Measurements from ENCODE around the gene GAS2L1. TPM values are rescaled to one million over a fixed set of nuclear protein-coding genes. Genes with fewer than 3 reads are reported as not detected.

The GAS2L1 gene
- total RNA-seq, 1 donor from 2014 or later, result 1.5 TPM

DNA sequence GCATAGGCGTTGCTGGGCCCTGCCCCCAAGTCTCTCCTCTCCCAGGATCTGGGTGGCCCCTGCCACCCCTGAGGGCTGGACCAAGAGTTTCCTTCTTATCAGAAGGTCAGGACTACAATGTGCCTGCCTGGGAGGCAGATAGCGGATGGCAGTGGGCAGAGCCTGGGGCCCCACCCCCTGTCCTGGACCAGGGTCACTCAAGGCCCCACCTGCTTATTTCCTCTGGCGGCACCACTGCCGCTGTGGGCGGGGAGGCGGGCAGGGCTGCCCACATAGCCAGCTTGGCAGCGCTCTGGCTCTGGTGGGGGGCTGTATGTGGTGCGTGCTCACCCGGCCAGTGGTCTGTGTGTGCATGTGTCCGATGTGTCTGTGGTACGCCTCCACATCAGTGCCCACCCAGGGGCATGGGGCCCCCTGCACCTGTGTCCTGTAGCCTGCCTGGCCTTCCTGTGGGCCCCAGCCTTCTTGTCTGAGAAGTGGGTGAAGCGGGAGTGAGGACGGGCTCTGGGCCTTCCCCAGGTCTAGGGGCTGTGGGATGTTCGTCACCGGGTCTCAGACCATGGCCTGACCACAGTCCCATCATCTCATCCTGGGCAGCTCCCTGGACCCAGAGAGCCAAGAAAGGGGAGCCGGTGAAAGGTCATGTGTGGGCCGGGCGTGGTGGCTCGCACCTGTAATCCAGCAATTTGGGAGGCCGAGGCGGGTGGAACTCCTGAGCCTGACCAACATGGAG is 3.0 kb downstream of the GAS2L1 start:
- no peak overlapping the region for H3K4me3 Mint-ChIP-seq
- DNase-seq, result no peak
- intact Hi-C loops (cut with micrococcal nuclease), result loop anchor here (5.0 kb wide), 1 partner anchor 1983 kb away; the partner anchor contains the start of gene PIK3IP1
- H3K27me3 Mint-ChIP-seq, result peaks cover 31% of the 10 kb centered on the region
- H3K36me3 Mint-ChIP-seq (ENCODE audit: low read depth), result no peaks in the 10 kb centered on the region
- H3K9me3 Mint-ChIP-seq, result no peaks in the 10 kb centered on the region
- peak overlapping the region; percentile 37 for H3K27ac Mint-ChIP-seq
- H3K4me1 Mint-ChIP-seq, result peaks cover 12% of the 10 kb centered on the region

- Mint-ChIP-seq H3K9me3 (no peaks in the 10 kb centered on the region), H3K27me3 (peaks cover 31% of the 10 kb centered on the region), H3K36me3 (ENCODE audit: low read depth) (no peaks in the 10 kb centered on the region), H3K27ac (peak overlapping the region; percentile 72), H3K4me3 (no peak overlapping the region), H3K4me1 (peaks cover 14% of the 10 kb centered on the region)
- intact Hi-C loops (cut with micrococcal nuclease), result loop anchor here (5.0 kb wide), 1 partner anchor 1982 kb away; the partner anchor contains the start of gene PIK3IP1
- no peak for DNase-seq
Observed at GRCh38 chr22:29310065-29310862, 3.8 kb downstream of the GAS2L1 start.

DNA sequence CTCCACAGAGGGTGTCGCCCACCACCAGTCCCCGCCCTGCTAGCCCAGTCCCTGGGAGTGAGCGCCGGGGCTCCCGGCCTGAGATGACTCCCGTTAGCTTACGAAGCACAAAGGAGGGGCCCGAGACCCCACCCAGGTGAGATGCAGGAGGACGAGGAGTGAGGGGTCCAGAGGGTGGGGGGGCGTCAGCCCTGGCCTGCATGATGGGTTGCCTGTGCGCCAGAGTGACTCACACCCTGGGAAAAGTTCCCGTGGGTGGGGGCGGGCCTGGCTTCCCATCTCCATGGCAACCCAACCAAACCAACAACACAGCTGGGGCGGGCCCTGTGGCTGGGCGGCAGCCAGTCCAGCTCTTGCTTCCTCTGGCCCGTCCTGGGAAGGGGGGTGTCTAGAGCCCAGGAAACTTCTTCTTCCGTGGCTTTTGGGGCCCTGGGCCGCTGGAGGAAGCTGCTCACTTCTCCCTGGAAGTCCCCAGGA is 4.5 kb downstream of the GAS2L1 start:
- Mint-ChIP-seq H3K27me3 (peaks cover 30% of the 10 kb centered on the region), H3K4me1 (peaks cover 14% of the 10 kb centered on the region), H3K36me3 (ENCODE audit: low read depth) (no peaks in the 10 kb centered on the region), H3K9me3 (no peaks in the 10 kb centered on the region), H3K27ac (peak overlapping the region; percentile 72), H3K4me3 (no peak overlapping the region)
- peak; percentile 89 for DNase-seq
- intact Hi-C loops (cut with micrococcal nuclease), result loop anchor here (5.0 kb wide), 1 partner anchor 1981 kb away; the partner anchor contains the start of gene PIK3IP1

GRCh38 chr22:29311464-29312217 is 5.2 kb downstream of the GAS2L1 start:
- no peak for DNase-seq
- Mint-ChIP-seq H3K27ac (peak overlapping the region; percentile 72), H3K9me3 (no peaks in the 10 kb centered on the region), H3K4me3 (no peak overlapping the region), H3K36me3 (ENCODE audit: low read depth) (no peaks in the 10 kb centered on the region), H3K27me3 (peaks cover 34% of the 10 kb centered on the region), H3K4me1 (peaks cover 14% of the 10 kb centered on the region)
- intact Hi-C loops (cut with micrococcal nuclease), result loop anchor here (5.0 kb wide), 1 partner anchor 1981 kb away; the partner anchor contains the start of gene PIK3IP1

GRCh38 chr22:29312218-29313125 is 6.0 kb downstream of the GAS2L1 start:
- intact Hi-C loops (cut with micrococcal nuclease), result loop anchor here (5.0 kb wide), 1 partner anchor 1980 kb away; the partner anchor contains the start of gene PIK3IP1
- H3K36me3 Mint-ChIP-seq (ENCODE audit: low read depth), result no peaks in the 10 kb centered on the region
- H3K4me1 Mint-ChIP-seq, result peaks cover 14% of the 10 kb centered on the region
- peak overlapping the region; percentile 72 for H3K27ac Mint-ChIP-seq
- H3K4me3 Mint-ChIP-seq, result no peak overlapping the region
- H3K9me3 Mint-ChIP-seq, result no peaks in the 10 kb centered on the region
- no peak for DNase-seq
- peaks cover 42% of the 10 kb centered on the region for H3K27me3 Mint-ChIP-seq

GRCh38 chr22:29313126-29313575 is 6.7 kb downstream of the GAS2L1 start:
- Mint-ChIP-seq H3K27me3 (peaks cover 44% of the 10 kb centered on the region), H3K9me3 (no peaks in the 10 kb centered on the region), H3K27ac (no peak overlapping the region), H3K36me3 (ENCODE audit: low read depth) (no peaks in the 10 kb centered on the region), H3K4me1 (peaks cover 14% of the 10 kb centered on the region), H3K4me3 (no peak overlapping the region)
- intact Hi-C loops (cut with micrococcal nuclease), result loop anchor here (5.0 kb wide), 1 partner anchor 1979 kb away; the partner anchor contains the start of gene PIK3IP1
- peak; percentile 78 for DNase-seq

GRCh38 chr22:29313576-29314466 is 7.4 kb downstream of the GAS2L1 start:
- peaks cover 44% of the 10 kb centered on the region for H3K27me3 Mint-ChIP-seq
- no peaks in the 10 kb centered on the region for H3K36me3 Mint-ChIP-seq (ENCODE audit: low read depth)
- intact Hi-C loops (cut with micrococcal nuclease), result loop anchor here (5.0 kb wide), 1 partner anchor 1978 kb away; the partner anchor contains the start of gene PIK3IP1
- no peaks in the 10 kb centered on the region for H3K9me3 Mint-ChIP-seq
- H3K4me3 Mint-ChIP-seq, result peak overlapping the region; percentile 57
- no peak for DNase-seq
- peaks cover 14% of the 10 kb centered on the region for H3K4me1 Mint-ChIP-seq
- H3K27ac Mint-ChIP-seq, result no peak overlapping the region

GRCh38 chr22:29314537-29315285 is 8.3 kb downstream of the GAS2L1 start:
- Mint-ChIP-seq H3K9me3 (no peaks in the 10 kb centered on the region), H3K4me1 (peaks cover 14% of the 10 kb centered on the region), H3K4me3 (peak overlapping the region; percentile 57), H3K36me3 (ENCODE audit: low read depth) (no peaks in the 10 kb centered on the region), H3K27me3 (peaks cover 44% of the 10 kb centered on the region), H3K27ac (no peak overlapping the region)
- no peak for DNase-seq
- intact Hi-C loops (cut with micrococcal nuclease), result loop anchor here (5.0 kb wide), 1 partner anchor 1978 kb away; the partner anchor contains the start of gene PIK3IP1

DNA sequence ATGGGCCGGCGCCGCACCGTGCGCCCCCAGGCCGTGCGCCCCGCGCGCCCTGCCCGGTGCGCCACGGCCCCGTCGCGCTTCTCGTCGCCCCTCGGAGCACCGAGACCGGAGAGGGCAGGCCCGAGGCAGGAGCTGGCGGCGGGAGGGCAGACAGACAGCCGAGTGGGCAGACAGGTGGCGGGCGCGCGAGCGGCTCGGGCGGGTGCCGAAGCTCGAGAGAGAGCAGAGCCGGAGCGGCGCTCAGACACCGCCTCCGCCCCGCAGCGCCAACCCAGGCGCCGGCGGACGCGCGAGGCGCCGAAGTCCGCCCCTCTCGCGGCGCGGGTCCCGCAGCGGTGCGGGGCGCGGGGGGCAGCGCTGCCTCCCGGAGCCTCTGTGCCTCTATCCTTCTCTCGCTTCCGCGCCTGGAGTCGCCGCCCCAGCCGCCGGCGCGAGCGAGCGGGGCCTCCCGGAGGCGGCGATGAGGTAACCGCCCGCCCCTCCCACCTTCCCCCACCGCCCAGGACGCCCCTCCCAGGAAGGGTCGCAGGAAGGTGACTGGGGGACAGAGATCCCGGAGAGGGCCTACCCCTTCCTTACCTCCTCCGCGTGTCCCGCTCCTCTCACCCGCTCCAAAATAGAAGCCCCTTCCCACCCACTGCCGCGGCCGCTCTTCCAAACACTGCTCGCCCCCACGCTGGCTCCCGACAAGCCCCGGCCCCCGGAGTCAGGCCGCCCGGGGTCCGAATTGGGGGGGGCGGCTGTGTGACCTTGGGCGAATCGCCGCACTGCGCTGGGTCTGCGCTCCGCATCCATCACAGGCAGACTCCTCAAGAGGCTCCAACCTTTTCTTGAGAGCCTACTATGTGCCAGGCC is 9.1 kb downstream of the GAS2L1 start, which contains the start of gene RASL10A:
TSS of gene RASL10A (minus strand) at position 412 of the 855 bp plus-strand sequence. CDS start 451 bp downstream, outside the sequence.
- peak; percentile 63 for DNase-seq
- peak within 1 kb of the TSS; percentile 57 for H3K4me3 Mint-ChIP-seq
- intact Hi-C loops (cut with micrococcal nuclease), result no loop called here
- peaks cover 14% of the 10 kb centered on the region for H3K4me1 Mint-ChIP-seq
- peaks cover 44% of the 10 kb centered on the region for H3K27me3 Mint-ChIP-seq
- no peaks in the 10 kb centered on the region for H3K36me3 Mint-ChIP-seq (ENCODE audit: low read depth)
- no peaks in the 10 kb centered on the region for H3K9me3 Mint-ChIP-seq
- H3K27ac Mint-ChIP-seq, result no peak within 1 kb of the TSS

- Mint-ChIP-seq H3K36me3 (ENCODE audit: low read depth) (no peaks in the 10 kb centered on the region), H3K27ac (no peak overlapping the region), H3K27me3 (peaks cover 44% of the 10 kb centered on the region), H3K9me3 (no peaks in the 10 kb centered on the region), H3K4me3 (peak overlapping the region; percentile 29), H3K4me1 (peaks cover 12% of the 10 kb centered on the region)
- intact Hi-C loops (cut with micrococcal nuclease), result no loop called here
- DNase-seq, result no peak
Observed at GRCh38 chr22:29316141-29316828, 9.8 kb downstream of the GAS2L1 start.
